Aortic smooth muscle cell (primary cell): ENCODE measurements around the gene DMBX1. TPM values are rescaled to one million over a fixed set of nuclear protein-coding genes. Genes with fewer than 3 reads are reported as not detected.

ENCODE experiments used
- total RNA-seq: library from RNA; depleted of rRNA; stranded (reverse); fragments of >200 nt; gene quantifications from 2 replicates; pipeline ENCODE4 v1.2.3, GENCODE V29; 2014

DMBX1 gene
- not detected in 2 replicates for total RNA-seq

DNA sequence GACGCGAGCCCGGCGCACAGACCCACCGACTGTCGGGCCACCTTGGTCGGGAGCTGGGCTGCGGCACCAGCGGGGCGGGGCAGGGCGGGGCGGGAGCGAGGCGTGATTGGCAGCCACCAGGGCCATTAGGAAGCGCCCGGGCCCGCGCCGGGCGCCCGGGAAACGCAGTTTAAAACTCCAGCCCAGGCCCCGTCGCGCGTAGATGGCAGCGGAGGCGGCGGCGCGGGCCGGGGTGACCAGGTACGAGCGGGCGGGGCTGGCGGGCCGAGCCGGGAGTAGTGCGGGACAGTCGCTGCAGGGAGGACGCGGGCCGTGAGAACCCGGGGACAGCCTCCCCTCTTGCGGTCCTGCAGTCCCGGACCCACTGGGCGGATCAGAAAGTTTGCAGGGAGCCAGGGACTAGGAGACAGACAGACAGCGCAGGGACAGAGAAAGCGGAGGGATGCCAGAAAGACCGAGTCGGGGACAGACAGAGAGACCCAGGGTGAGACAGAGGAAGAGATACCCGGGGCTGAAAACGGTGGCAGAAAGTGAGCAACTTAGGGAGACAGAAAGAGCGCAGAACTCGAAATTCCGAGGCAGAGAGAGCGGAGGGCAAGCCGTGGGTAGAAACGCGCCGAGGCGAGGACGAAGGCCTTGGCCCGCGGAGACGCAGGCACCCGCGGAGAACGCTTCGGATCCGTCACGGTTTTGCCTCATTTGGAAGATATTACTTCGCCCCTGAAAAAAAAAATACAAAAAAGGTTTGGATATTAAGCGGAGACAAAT lies at the start of gene DMBX1:
Gene DMBX1, plus strand, starts transcription at position 199 of the 768 bp plus-strand sequence. CDS start 17,175 bp downstream, outside the sequence.

Other genes with a start within 250 kb of the DMBX1 start
- gene RAD54L, start 242.1 kb upstream of the DMBX1 start, total RNA-seq = 1.5 and 4.0 TPM in 2 replicates
- gene LRRC41, start 186.2 kb upstream of the DMBX1 start, total RNA-seq = 66.5 and 72.8 TPM in 2 replicates
- 763 and 780 TPM in 2 replicates for gene UQCRH, start 186.1 kb upstream of the DMBX1 start, total RNA-seq
- gene NSUN4, start 149.0 kb upstream of the DMBX1 start, total RNA-seq = 10.5 and 12.7 TPM in 2 replicates
- gene FAAH, start 95.5 kb upstream of the DMBX1 start, total RNA-seq = 0.37 and 0.92 TPM in 2 replicates
- gene KNCN, start 61.8 kb downstream of the DMBX1 start, total RNA-seq = not detected in 2 replicates
- 15.7 and 18.6 TPM in 2 replicates for gene MKNK1, start 114.4 kb downstream of the DMBX1 start, total RNA-seq
- gene MOB3C, start 127.0 kb downstream of the DMBX1 start, total RNA-seq = 10.4 and 11.4 TPM in 2 replicates
- 44.5 and 47.9 TPM in 2 replicates for gene ATPAF1, start 178.5 kb downstream of the DMBX1 start, total RNA-seq
- gene TEX38, start 182.0 kb downstream of the DMBX1 start, total RNA-seq = not detected in 2 replicates
- 30.3 and 42.4 TPM in 2 replicates for gene EFCAB14, start 229.3 kb downstream of the DMBX1 start, total RNA-seq